ENCODE measurements around the gene RSAD1. TPM values are rescaled to one million over a fixed set of nuclear protein-coding genes. Genes with fewer than 3 reads are reported as not detected.

The RSAD1 gene
- polyA plus RNA-seq, 1 of the 3 experiments (the other 2 are of a cell fraction) = 44.7 TPM

DNA sequence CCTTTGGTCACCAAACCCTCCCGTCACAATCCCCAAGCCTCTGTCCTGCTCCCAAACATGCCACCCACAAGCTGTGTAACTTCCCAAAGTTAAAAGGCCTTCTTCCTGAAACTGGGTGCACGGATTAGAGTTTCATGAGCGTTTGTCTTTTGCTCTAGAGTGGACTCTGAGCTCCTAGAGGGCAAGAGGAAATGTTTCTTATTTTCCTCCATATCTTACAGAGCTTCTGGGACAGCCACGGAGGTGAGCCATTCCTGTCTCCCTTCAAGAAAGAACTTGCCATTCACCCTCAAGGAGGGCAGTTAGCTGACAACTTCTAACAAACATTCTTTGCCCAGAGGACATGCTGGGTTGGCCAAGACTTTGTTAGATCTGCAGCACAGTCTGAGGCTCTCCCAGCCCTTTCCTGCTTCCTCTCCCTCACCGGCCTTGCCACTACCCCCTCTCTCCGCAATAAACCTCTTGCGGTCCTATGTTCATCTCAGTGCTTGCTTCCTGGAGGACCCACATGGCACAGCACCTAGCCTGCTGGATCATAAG lies 27.0 kb downstream of the RSAD1 start:
- WGBS (ENCODE audit: low lambda C conversion rate) = 73% methylated on average over 7 of the region's 7 CpGs
- H3K27ac ChIP-seq (ENCODE audit: low read depth in 2 of 2, low read length in 1 of 2) = no peak overlapping the region
- H3K9me3 ChIP-seq = no peaks in the 10 kb centered on the region
- H3K4me1 ChIP-seq (ENCODE audit: control insufficient read depth in 1 of 2, insufficient read depth in 2 of 2, low read depth in 1 of 2, low read length in 1 of 2) = peaks cover 0 to 14% of the 10 kb centered on the region in 2 experiments; a peak in 1 of 4 replicates
- no peak overlapping the region for H3K9ac ChIP-seq
- no peaks in the 10 kb centered on the region for H3K79me2 ChIP-seq (ENCODE audit: insufficient read depth)
- TF ChIP-seq, protein P1, sequence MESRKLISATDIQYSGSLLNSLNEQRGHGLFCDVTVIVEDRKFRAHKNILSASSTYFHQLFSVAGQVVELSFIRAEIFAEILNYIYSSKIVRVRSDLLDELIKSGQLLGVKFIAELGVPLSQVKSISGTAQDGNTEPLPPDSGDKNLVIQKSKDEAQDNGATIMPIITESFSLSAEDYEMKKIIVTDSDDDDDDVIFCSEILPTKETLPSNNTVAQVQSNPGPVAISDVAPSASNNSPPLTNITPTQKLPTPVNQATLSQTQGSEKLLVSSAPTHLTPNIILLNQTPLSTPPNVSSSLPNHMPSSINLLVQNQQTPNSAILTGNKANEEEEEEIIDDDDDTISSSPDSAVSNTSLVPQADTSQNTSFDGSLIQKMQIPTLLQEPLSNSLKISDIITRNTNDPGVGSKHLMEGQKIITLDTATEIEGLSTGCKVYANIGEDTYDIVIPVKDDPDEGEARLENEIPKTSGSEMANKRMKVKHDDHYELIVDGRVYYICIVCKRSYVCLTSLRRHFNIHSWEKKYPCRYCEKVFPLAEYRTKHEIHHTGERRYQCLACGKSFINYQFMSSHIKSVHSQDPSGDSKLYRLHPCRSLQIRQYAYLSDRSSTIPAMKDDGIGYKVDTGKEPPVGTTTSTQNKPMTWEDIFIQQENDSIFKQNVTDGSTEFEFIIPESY (IDR thresholded peaks at IDR 0.05; ENCODE audit: borderline replicate concordance, low read depth) = no peak
- no peak for TF ChIP-seq NRF1 (IDR thresholded peaks at IDR 0.05; ENCODE audit: low read depth, low read length)
- DNase-seq = no peak
- H3K27me3 ChIP-seq (ENCODE audit: insufficient read depth) = no peaks in the 10 kb centered on the region
- H3K9me2 ChIP-seq = no peaks in the 10 kb centered on the region
- ChIA-PET POLR2A (interaction anchor here (0.6 kb wide), 1 partner anchor 10 kb away, joined by 3 read pairs; no protein-coding TSS in a partner anchor), CTCF (interaction anchor here (0.7 to 13.3 kb wide), 8 partner anchors 10 to 306 kb away, joined by 3 to 183 read pairs (median 6); partner anchors contain the start of gene RSAD1)
- no peak overlapping the region for H2AFZ ChIP-seq (ENCODE audit: low read depth)
- H3K36me3 ChIP-seq (replicated peaks in 1 of 2; ENCODE audit: control insufficient read depth in 1 of 2, insufficient read depth in 2 of 2, low read length in 1 of 2) = no peaks in the 10 kb centered on the region
- no peak overlapping the region for H3K4me2 ChIP-seq
- no peaks in the 10 kb centered on the region for H3F3A ChIP-seq (replicated peaks; ENCODE audit: insufficient read depth)
- H3K4me3 ChIP-seq (ENCODE audit: low read depth in 2 of 2, low read length in 1 of 2) = no peak overlapping the region
- no peaks in the 10 kb centered on the region for H4K20me1 ChIP-seq (ENCODE audit: insufficient read depth)

DNA sequence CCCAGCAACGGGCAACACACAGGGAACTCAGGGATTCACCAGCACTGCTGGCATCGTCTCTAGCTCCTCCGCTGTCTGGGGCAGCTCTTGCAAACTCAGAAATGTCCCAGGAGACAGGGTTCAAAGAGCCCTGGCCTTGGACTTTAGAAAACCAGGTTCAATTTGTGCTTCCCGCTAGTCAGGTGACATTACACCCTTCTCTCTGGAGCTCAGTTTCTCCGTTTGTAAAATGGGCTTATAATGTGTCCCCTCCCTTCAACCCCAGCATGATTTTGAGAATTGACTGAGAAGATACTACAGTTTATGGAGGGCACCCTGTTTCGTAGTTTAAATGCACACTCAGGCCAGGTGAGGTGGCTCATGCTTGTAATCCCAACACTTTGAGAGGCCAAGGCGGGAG lies 27.6 kb downstream of the RSAD1 start:
- H3K36me3 ChIP-seq (replicated peaks in 1 of 2; ENCODE audit: control insufficient read depth in 1 of 2, insufficient read depth in 2 of 2, low read length in 1 of 2) = no peaks in the 10 kb centered on the region
- H3F3A ChIP-seq (replicated peaks; ENCODE audit: insufficient read depth) = no peaks in the 10 kb centered on the region
- CTCF ChIA-PET = interaction anchor here (0.9 to 13.3 kb wide), 8 partner anchors 8 to 306 kb away, joined by 3 to 183 read pairs (median 4); partner anchors contain the start of genes EPN3, LRRC59 and RSAD1
- no peak for TF ChIP-seq GATA2 (CRISPR knock-in tag; IDR thresholded peaks at IDR 0.05)
- no peak for TF ChIP-seq YY1 (IDR thresholded peaks at IDR 0.05; ENCODE audit: low read depth)
- TF ChIP-seq SIN3A (IDR thresholded peaks at IDR 0.05; ENCODE audit: borderline replicate concordance, low read depth, low read length) = no peak
- no peak for TF ChIP-seq FOXM1 (IDR thresholded peaks at IDR 0.05; ENCODE audit: low read depth)
- TF ChIP-seq, protein P2, sequence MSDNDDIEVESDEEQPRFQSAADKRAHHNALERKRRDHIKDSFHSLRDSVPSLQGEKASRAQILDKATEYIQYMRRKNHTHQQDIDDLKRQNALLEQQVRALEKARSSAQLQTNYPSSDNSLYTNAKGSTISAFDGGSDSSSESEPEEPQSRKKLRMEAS (IDR thresholded peaks at IDR 0.05; ENCODE audit: low read depth) = no peak
- TF ChIP-seq MEF2A (IDR thresholded peaks at IDR 0.05; ENCODE audit: borderline replicate concordance, low read depth) = no peak
- TF ChIP-seq POLR2AphosphoS5 (IDR thresholded peaks at IDR 0.05; ENCODE audit: low read depth, low read length) = no peak
- TF ChIP-seq RCOR1 (IDR thresholded peaks at IDR 0.05; ENCODE audit: low read length) = no peak
- no peak for TF ChIP-seq CHD2 (IDR thresholded peaks at IDR 0.05; ENCODE audit: low read length, partially characterized antibody)
- TF ChIP-seq, protein P3, sequence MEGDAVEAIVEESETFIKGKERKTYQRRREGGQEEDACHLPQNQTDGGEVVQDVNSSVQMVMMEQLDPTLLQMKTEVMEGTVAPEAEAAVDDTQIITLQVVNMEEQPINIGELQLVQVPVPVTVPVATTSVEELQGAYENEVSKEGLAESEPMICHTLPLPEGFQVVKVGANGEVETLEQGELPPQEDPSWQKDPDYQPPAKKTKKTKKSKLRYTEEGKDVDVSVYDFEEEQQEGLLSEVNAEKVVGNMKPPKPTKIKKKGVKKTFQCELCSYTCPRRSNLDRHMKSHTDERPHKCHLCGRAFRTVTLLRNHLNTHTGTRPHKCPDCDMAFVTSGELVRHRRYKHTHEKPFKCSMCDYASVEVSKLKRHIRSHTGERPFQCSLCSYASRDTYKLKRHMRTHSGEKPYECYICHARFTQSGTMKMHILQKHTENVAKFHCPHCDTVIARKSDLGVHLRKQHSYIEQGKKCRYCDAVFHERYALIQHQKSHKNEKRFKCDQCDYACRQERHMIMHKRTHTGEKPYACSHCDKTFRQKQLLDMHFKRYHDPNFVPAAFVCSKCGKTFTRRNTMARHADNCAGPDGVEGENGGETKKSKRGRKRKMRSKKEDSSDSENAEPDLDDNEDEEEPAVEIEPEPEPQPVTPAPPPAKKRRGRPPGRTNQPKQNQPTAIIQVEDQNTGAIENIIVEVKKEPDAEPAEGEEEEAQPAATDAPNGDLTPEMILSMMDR (IDR thresholded peaks at IDR 0.05) = no peak
- TF ChIP-seq, protein P4, sequence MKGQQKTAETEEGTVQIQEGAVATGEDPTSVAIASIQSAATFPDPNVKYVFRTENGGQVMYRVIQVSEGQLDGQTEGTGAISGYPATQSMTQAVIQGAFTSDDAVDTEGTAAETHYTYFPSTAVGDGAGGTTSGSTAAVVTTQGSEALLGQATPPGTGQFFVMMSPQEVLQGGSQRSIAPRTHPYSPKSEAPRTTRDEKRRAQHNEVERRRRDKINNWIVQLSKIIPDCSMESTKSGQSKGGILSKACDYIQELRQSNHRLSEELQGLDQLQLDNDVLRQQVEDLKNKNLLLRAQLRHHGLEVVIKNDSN (IDR thresholded peaks at IDR 0.05; ENCODE audit: borderline replicate concordance, low read depth) = no peak
- TF ChIP-seq TEAD4 (IDR thresholded peaks at IDR 0.05; ENCODE audit: borderline replicate concordance, insufficient read depth) = no peak
- TF ChIP-seq, protein P5, sequence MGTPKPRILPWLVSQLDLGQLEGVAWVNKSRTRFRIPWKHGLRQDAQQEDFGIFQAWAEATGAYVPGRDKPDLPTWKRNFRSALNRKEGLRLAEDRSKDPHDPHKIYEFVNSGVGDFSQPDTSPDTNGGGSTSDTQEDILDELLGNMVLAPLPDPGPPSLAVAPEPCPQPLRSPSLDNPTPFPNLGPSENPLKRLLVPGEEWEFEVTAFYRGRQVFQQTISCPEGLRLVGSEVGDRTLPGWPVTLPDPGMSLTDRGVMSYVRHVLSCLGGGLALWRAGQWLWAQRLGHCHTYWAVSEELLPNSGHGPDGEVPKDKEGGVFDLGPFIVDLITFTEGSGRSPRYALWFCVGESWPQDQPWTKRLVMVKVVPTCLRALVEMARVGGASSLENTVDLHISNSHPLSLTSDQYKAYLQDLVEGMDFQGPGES (IDR thresholded peaks at IDR 0.05; ENCODE audit: low read depth, low read length) = no peak
- no peak for TF ChIP-seq FOSL2 (IDR thresholded peaks at IDR 0.05; ENCODE audit: borderline replicate concordance, low read depth)
- H3K79me2 ChIP-seq (ENCODE audit: insufficient read depth) = no peaks in the 10 kb centered on the region
- H3K4me2 ChIP-seq = no peak overlapping the region
- no peaks in the 10 kb centered on the region for H3K27me3 ChIP-seq (ENCODE audit: insufficient read depth)
- H3K9me3 ChIP-seq = no peaks in the 10 kb centered on the region
- WGBS (ENCODE audit: low lambda C conversion rate) = 77% methylated on average over 7 of the region's 7 CpGs
- no peak overlapping the region for H3K4me3 ChIP-seq (ENCODE audit: low read depth in 2 of 2, low read length in 1 of 2)
- H2AFZ ChIP-seq (ENCODE audit: low read depth) = no peak overlapping the region
- no peaks in the 10 kb centered on the region for H3K9me2 ChIP-seq
- no peaks in the 10 kb centered on the region for H4K20me1 ChIP-seq (ENCODE audit: insufficient read depth)
- no peak for DNase-seq
- no peak overlapping the region for H3K9ac ChIP-seq
- H3K27ac ChIP-seq (ENCODE audit: low read depth in 2 of 2, low read length in 1 of 2) = no peak overlapping the region
- peaks cover 0 to 14% of the 10 kb centered on the region in 2 experiments; a peak in 1 of 4 replicates for H3K4me1 ChIP-seq (ENCODE audit: control insufficient read depth in 1 of 2, insufficient read depth in 2 of 2, low read depth in 1 of 2, low read length in 1 of 2)
- POLR2A ChIA-PET = no interaction called here

Measured in SK-N-SH (cell line).